ENCODE results near the gene KIF5A. TPM values are rescaled to one million over a fixed set of nuclear protein-coding genes. Genes with fewer than 3 reads are reported as not detected.
"Not testable (repeated sequence)": the region's sequence is repeated elsewhere in the genome, so short reads cannot be mapped to it uniquely, and the experiment has no call there.

Gene KIF5A
- total RNA-seq, 1 donor from 2014 or later, result 7.9 TPM

GRCh38 chr12:57516617-57517153, 33.2 kb upstream of the KIF5A start:
- no peak for DNase-seq (ENCODE audit: low spot score)
- no peaks in the 10 kb centered on the region for H3K9me3 Mint-ChIP-seq
- peaks cover 24% of the 10 kb centered on the region for H3K4me1 Mint-ChIP-seq
- Histone ChIP-seq H3K4me1 (peaks cover 18% of the 10 kb centered on the region), H2AFZ (replicated peaks) (no peak overlapping the region), H3F3A (ENCODE audit: low read depth) (peaks cover 37% of the 10 kb centered on the region), H3K9ac (no peak overlapping the region), H3K36me3 (peaks cover 10% of the 10 kb centered on the region), H3K4me3 (no peak overlapping the region), H3K79me2 (ENCODE audit: low read depth) (peaks cover 11% of the 10 kb centered on the region), H3K27ac (no peak overlapping the region), H3K4me2 (no peak overlapping the region), H4K20me1 (ENCODE audit: low read depth) (peaks cover 28% of the 10 kb centered on the region), H3K27me3 (no peaks in the 10 kb centered on the region), H3K9me3 (ENCODE audit: low read depth) (no peaks in the 10 kb centered on the region)
- peaks cover 44% of the 10 kb centered on the region for H3K36me3 Mint-ChIP-seq
- TF ChIP-seq CTCF (IDR thresholded peaks at IDR 0.05) (no peak), EZH2 (IDR thresholded peaks at IDR 0.05) (no peak), EZH2phosphoT487 (IDR thresholded peaks at IDR 0.05) (no peak)
- no peak overlapping the region for H3K4me3 Mint-ChIP-seq
- H3K27me3 Mint-ChIP-seq (ENCODE audit: insufficient read depth, low read depth), result peaks cover 7% of the 10 kb centered on the region
- H3K27ac Mint-ChIP-seq, result no peak overlapping the region

- H2AFZ ChIP-seq (replicated peaks), result no peak overlapping the region
- no peak overlapping the region for H3K27ac ChIP-seq
- peaks cover 32% of the 10 kb centered on the region for H4K20me1 ChIP-seq (ENCODE audit: low read depth)
- no peak for TF ChIP-seq CTCF (IDR thresholded peaks at IDR 0.05)
- no peak for TF ChIP-seq EZH2phosphoT487 (IDR thresholded peaks at IDR 0.05)
- TF ChIP-seq EZH2 (IDR thresholded peaks at IDR 0.05), result no peak
- Mint-ChIP-seq H3K36me3 (peaks cover 40% of the 10 kb centered on the region), H3K4me1 (peaks cover 29% of the 10 kb centered on the region), H3K27me3 (ENCODE audit: insufficient read depth, low read depth) (peaks cover 11% of the 10 kb centered on the region), H3K4me3 (no peak overlapping the region), H3K27ac (no peak overlapping the region), H3K9me3 (no peaks in the 10 kb centered on the region)
- H3K9me3 ChIP-seq (ENCODE audit: low read depth), result no peaks in the 10 kb centered on the region
- H3K4me3 ChIP-seq, result no peak overlapping the region
- no peak overlapping the region for H3K9ac ChIP-seq
- H3K27me3 ChIP-seq, result no peaks in the 10 kb centered on the region
- H3K36me3 ChIP-seq, result peaks cover 5% of the 10 kb centered on the region
- no peak overlapping the region for H3K4me2 ChIP-seq
- DNase-seq (ENCODE audit: low spot score), result no peak
- H3K4me1 ChIP-seq, result peaks cover 22% of the 10 kb centered on the region
- peaks cover 11% of the 10 kb centered on the region for H3K79me2 ChIP-seq (ENCODE audit: low read depth)
- peaks cover 42% of the 10 kb centered on the region for H3F3A ChIP-seq (ENCODE audit: low read depth)
Observed at GRCh38 chr12:57517187-57517586, 32.7 kb upstream of the KIF5A start.

GRCh38 chr12:57517718-57518117, 32.1 kb upstream of the KIF5A start:
- not testable (repeated sequence) for H3K9me3 ChIP-seq (ENCODE audit: low read depth); H3K36me3 ChIP-seq; H3K27me3 ChIP-seq; H3K9ac ChIP-seq; H3K27ac ChIP-seq; H2AFZ ChIP-seq (replicated peaks); H3K4me3 ChIP-seq; H3K9me3 Mint-ChIP-seq; H3K4me3 Mint-ChIP-seq; H3K27ac Mint-ChIP-seq; DNase-seq (ENCODE audit: low spot score); H3K4me2 ChIP-seq
- Histone ChIP-seq H3K79me2 (ENCODE audit: low read depth) (peaks cover 11% of the 10 kb centered on the region), H3K4me1 (peaks cover 22% of the 10 kb centered on the region), H4K20me1 (ENCODE audit: low read depth) (peaks cover 32% of the 10 kb centered on the region), H3F3A (ENCODE audit: low read depth) (peaks cover 45% of the 10 kb centered on the region)
- Mint-ChIP-seq H3K4me1 (peaks cover 29% of the 10 kb centered on the region), H3K36me3 (peaks cover 36% of the 10 kb centered on the region), H3K27me3 (ENCODE audit: insufficient read depth, low read depth) (peaks cover 11% of the 10 kb centered on the region)

GRCh38 chr12:57518176-57518919, 31.5 kb upstream of the KIF5A start:
- H3K9ac ChIP-seq, result no peak overlapping the region
- Mint-ChIP-seq H3K4me3 (peak overlapping the region; percentile 61), H3K9me3 (no peaks in the 10 kb centered on the region), H3K4me1 (peaks cover 32% of the 10 kb centered on the region), H3K27ac (no peak overlapping the region), H3K27me3 (ENCODE audit: insufficient read depth, low read depth) (peaks cover 13% of the 10 kb centered on the region), H3K36me3 (peaks cover 30% of the 10 kb centered on the region)
- no peaks in the 10 kb centered on the region for H3K27me3 ChIP-seq
- H2AFZ ChIP-seq (replicated peaks), result no peak overlapping the region
- H3K4me3 ChIP-seq, result no peak overlapping the region
- H3K36me3 ChIP-seq, result peaks cover 3% of the 10 kb centered on the region
- peaks cover 49% of the 10 kb centered on the region for H3F3A ChIP-seq (ENCODE audit: low read depth)
- H3K4me2 ChIP-seq, result peak overlapping the region; percentile 81
- H3K9me3 ChIP-seq (ENCODE audit: low read depth), result no peaks in the 10 kb centered on the region
- TF ChIP-seq EZH2 (IDR thresholded peaks at IDR 0.05) (no peak), CTCF (IDR thresholded peaks at IDR 0.05) (no peak), EZH2phosphoT487 (IDR thresholded peaks at IDR 0.05) (no peak)
- DNase-seq (ENCODE audit: low spot score), result no peak
- no peak overlapping the region for H3K27ac ChIP-seq
- H3K79me2 ChIP-seq (ENCODE audit: low read depth), result peaks cover 11% of the 10 kb centered on the region
- peaks cover 22% of the 10 kb centered on the region for H3K4me1 ChIP-seq
- peaks cover 32% of the 10 kb centered on the region for H4K20me1 ChIP-seq (ENCODE audit: low read depth)

Data from neural progenitor cell (in vitro differentiated cells).